Panc1 (cell line): ENCODE measurements around the gene TCHHL1.

Experiments used
- CTCF ChIP-seq: fragments of 450-650 bp; IDR thresholded peaks from 2 replicates; pipeline ENCODE4 v1.5.1; 2017; ENCODE audit warnings: mild to moderate bottlenecking
- POLR2AphosphoS5 ChIP-seq: IDR thresholded peaks from 2 replicates; pipeline ENCODE4 v1.6.1; 2012; ENCODE audit warnings: mild to moderate bottlenecking, low read depth, low read length, moderate library complexity
- REST ChIP-seq, 2 experiments: IDR thresholded peaks; 2 replicates each; pipeline ENCODE4 v1.6.1; 2011 to 2012; ENCODE audit warnings: low read depth in 2 of 2, control low read depth in 1 of 2, low read length in 1 of 2, mild to moderate bottlenecking in 1 of 2, moderate library complexity in 1 of 2; ENCODE audit not compliant: insufficient read depth in 1 of 2
- SIN3A ChIP-seq: IDR thresholded peaks from 2 replicates; pipeline ENCODE4 v1.6.1; 2012; ENCODE audit warnings: low read depth, mild to moderate bottlenecking, low read length, moderate library complexity, borderline replicate concordance; ENCODE audit not compliant: insufficient read depth
- TCF7L2 ChIP-seq: IDR thresholded peaks from 2 replicates; pipeline ENCODE4 v1.6.1; 2011; ENCODE audit warnings: mild to moderate bottlenecking, low read depth, low read length, inconsistent platforms

GRCh38 chr1:152071123-152071522 lies 17.7 kb downstream of the TCHHL1 start:
- no peak for TF ChIP-seq CTCF
- TF ChIP-seq POLR2AphosphoS5, result no peak
- TF ChIP-seq REST (IDR thresholded peaks at IDR 0.05; ENCODE audit: insufficient read depth in 1 of 2, low read depth in 2 of 2, low read length in 1 of 2), result no peak
- TF ChIP-seq TCF7L2, result no peak
- TF ChIP-seq SIN3A, result no peak
